Prostate gland (tissue), 2 donors: ENCODE data around the gene DEFB124.

Experiments
- CTCF ChIP-seq, 4 experiments: fragments of 200-600 bp in 2 of 4; fragments of 450-650 bp in 2 of 4; sonication (generic) in 2 of 4; IDR thresholded peaks; 1 replicate in 3 of 4; 2 replicates in 1 of 4; pipeline ENCODE4 v1.5.1; 2016 to 2019; ENCODE audit warnings: antibody characterized with exemption in 4 of 4, mild to moderate bottlenecking in 2 of 4, moderate library complexity in 2 of 4
- POLR2A ChIP-seq: fragments of 450-650 bp; IDR thresholded peaks from one replicate; pipeline ENCODE4 v1.6.1; 2016; ENCODE audit warnings: antibody characterized with exemption, mild to moderate bottlenecking
- POLR2AphosphoS5 ChIP-seq: sonication (generic); formaldehyde crosslinking; IDR thresholded peaks from one replicate; pipeline ENCODE4 v1.6.1; 2017; ENCODE audit warnings: antibody characterized with exemption

GRCh38 chr20:31523361-31524283 lies 48.7 kb upstream of the DEFB124 start:
- TF ChIP-seq CTCF (IDR thresholded peaks at IDR 0.05): no peak
- no peak for TF ChIP-seq POLR2AphosphoS5
- TF ChIP-seq POLR2A: no peak
